ENCODE data around the gene ALK. TPM values are rescaled to one million over a fixed set of nuclear protein-coding genes. Genes with fewer than 3 reads are reported as not detected.

The ALK gene
- total RNA-seq, 1 experiment from 2014 or later: not detected

DNA sequence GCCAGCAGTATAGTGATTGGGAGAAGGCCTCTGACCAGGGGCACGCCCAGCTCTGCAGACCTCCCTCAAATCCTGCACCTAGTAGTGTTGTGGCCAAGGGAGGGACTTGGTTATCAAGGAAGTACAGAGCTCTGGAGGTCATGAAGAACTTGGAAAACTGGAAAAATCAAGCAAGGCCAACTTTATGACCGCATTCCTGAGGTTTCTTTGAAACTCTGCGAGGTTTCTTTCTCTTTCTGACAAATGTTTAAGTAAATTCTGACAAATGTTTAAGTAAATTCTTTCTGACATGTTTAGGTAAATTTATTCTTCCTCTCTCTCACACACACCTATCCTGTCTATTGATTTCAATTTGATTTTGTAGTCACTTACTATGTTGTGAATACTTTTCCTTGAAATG, 775.2 kb downstream of the ALK start:
- Histone ChIP-seq H2BK120ac (ENCODE audit: low read depth, low read length, poor library complexity, severe bottlenecking) (no peak overlapping the region), H4K20me1 (ENCODE audit: control insufficient read depth, insufficient read depth, insufficient read length) (no peaks in the 10 kb centered on the region), H4K91ac (ENCODE audit: insufficient read length, low read depth, low read length) (no peak overlapping the region), H3K23me2 (ENCODE audit: insufficient read length, low read depth, low read length, poor library complexity, severe bottlenecking) (no peaks in the 10 kb centered on the region), H3K9ac (ENCODE audit: extremely low read depth, insufficient read length, low read length) (no peak overlapping the region), H2AFZ (ENCODE audit: low read length) (no peak overlapping the region), H3T11ph (ENCODE audit: low read length) (no peak overlapping the region), H3K4me2 (ENCODE audit: insufficient read depth, insufficient read length, low read length) (no peak overlapping the region), H4K5ac (ENCODE audit: insufficient read length, low read depth, low read length) (no peak overlapping the region), H3K14ac (ENCODE audit: insufficient read depth, low read length) (no peak overlapping the region), H3K9me3 (ENCODE audit: control insufficient read depth, low read depth, low read length) (no peaks in the 10 kb centered on the region), H2BK5ac (ENCODE audit: insufficient read length, low read length) (no peak overlapping the region), H3K56ac (ENCODE audit: insufficient read length, low read depth, low read length) (no peak overlapping the region), H2BK12ac (ENCODE audit: insufficient read length, low read depth, low read length) (no peak overlapping the region), H3K18ac (ENCODE audit: insufficient read length, low read depth, low read length) (no peak overlapping the region), H3K4ac (ENCODE audit: low read depth, low read length) (no peak overlapping the region), H4K8ac (replicated peaks; ENCODE audit: insufficient read length, low read depth, low read length) (no peak overlapping the region), H3K23ac (ENCODE audit: insufficient read length, low read depth, low read length) (no peak overlapping the region), H3K4me1 (ENCODE audit: insufficient read depth, low read length) (no peaks in the 10 kb centered on the region), H2BK20ac (ENCODE audit: low read depth, low read length, poor library complexity, severe bottlenecking) (no peak overlapping the region), H3K79me1 (ENCODE audit: insufficient read depth, low read depth, low read length, poor library complexity, severe bottlenecking) (no peaks in the 10 kb centered on the region), H3K27ac (ENCODE audit: insufficient read length, low read depth, low read length) (no peak overlapping the region), H3K27me3 (ENCODE audit: insufficient read depth, low read length) (no peaks in the 10 kb centered on the region), H2AK5ac (ENCODE audit: insufficient read length, low read length) (no peak overlapping the region), H3K79me2 (ENCODE audit: insufficient read depth, low read length) (no peaks in the 10 kb centered on the region), H2BK15ac (ENCODE audit: low read depth, low read length) (no peak overlapping the region)
- no peaks in the 10 kb centered on the region for H3K36me3 Mint-ChIP-seq (ENCODE audit: insufficient read depth in 1 of 3, low read depth in 3 of 3)
- peaks cover 1% of the 10 kb centered on the region; the same call in 1 of the 2 replicates for H3K27me3 Mint-ChIP-seq (ENCODE audit: low read depth)
- DNase-seq: no peak
- no CpG with 5 or more reads among the region's 3 CpGs for WGBS (ENCODE audit: extremely low coverage, insufficient read length, low lambda C conversion rate)
- H3K27ac Mint-ChIP-seq: no peak overlapping the region
- H3K4me1 Mint-ChIP-seq: no peaks in the 10 kb centered on the region
- no peaks in the 10 kb centered on the region for H3K9me3 Mint-ChIP-seq
- no peak for TF ChIP-seq CTCF (conservative IDR thresholded peaks at IDR 0.05)
- no peak overlapping the region for H3K4me3 Mint-ChIP-seq
